ENCODE measurements around the gene CTNND1.

Gene CTNND1

DNA sequence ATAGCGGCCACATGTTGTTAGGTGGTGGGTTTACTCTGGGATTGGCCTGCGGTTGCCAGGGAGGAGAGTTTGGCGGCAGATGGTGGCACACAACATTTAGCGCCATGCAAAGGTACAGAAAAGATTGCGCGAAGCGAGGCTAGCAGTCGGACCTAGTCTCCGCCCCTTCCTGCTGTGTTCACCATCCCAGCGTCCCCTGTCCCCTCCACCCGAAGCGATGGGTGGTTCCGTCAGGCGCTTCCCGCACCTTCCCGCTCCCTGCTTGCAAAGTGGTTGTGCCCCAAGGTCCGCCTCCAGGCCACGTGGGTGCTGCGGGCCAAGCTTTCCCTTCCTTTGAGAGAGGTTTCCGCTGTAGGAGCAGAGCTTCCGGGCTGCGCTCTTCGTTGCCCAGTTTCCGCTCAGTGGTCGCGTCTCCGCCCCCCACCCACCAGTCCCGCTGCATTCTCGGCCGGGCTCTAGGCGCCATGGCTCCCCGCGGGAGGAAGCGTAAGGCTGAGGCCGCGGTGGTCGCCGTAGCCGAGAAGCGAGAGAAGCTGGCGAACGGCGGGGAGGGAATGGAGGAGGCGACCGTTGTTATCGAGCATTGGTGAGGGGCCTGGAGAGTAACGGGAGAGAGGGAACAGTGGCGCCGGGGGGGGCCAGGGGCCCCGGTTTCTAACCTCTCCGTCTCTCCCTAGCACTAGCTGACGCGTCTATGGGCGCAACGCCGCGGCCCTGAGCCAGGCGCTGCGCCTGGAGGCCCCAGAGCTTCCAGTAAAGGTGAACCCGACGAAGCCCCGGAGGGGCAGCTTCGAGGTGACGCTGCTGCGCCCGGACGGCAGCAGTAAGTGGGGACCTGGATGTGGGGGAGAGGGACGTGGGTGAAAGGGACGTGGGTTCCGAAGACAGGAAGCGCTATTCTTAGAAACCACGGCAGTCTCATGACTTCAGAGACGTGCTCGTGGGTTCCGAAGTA, 20.2 kb upstream of the CTNND1 start, which contains the start of gene SELENOH:
Gene SELENOH, plus strand, starts transcription at position 360 of the 955 bp plus-strand sequence. Its CDS starts 105 bp downstream, at position 465.
- DNase-seq (ENCODE audit: insufficient read length) (peak; percentile 77), FAIRE-seq (peak; percentile 99)
- TF ChIP-seq TAF1 (IDR thresholded peaks at IDR 0.05; ENCODE audit: borderline replicate concordance, low read depth, low read length) (peak; percentile 62; the same call in 1 of the 2 replicates), POLR2A (IDR thresholded peaks at IDR 0.05; ENCODE audit: low read depth, low read length) (peak; percentile 95), POLR2AphosphoS5 (IDR thresholded peaks at IDR 0.05; ENCODE audit: low read depth, low read length) (peak; percentile 95)

DNA sequence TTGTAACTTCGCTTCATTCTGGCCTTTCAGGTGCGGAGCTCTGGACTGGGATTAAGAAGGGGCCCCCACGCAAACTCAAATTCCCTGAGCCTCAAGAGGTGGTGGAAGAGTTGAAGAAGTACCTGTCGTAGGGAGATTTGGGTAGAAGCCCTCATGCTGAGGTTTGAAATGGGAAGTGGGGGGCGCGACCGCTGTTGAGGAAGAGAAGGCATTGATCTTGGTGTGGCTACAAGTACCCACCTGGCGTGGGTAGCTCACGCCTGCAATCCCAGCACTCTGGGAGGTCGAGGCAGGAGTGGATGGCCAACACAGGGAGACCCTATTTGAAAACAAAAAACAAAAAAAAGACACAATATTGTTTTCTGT, 19.5 kb upstream of the CTNND1 start:
- TF ChIP-seq TAF1 (IDR thresholded peaks at IDR 0.05; ENCODE audit: borderline replicate concordance, low read depth, low read length) (no peak), POLR2A (IDR thresholded peaks at IDR 0.05; ENCODE audit: low read depth, low read length) (no peak), POLR2AphosphoS5 (IDR thresholded peaks at IDR 0.05; ENCODE audit: low read depth, low read length) (no peak)
- FAIRE-seq (peak; percentile 9), DNase-seq (ENCODE audit: insufficient read length) (no peak)

DNA sequence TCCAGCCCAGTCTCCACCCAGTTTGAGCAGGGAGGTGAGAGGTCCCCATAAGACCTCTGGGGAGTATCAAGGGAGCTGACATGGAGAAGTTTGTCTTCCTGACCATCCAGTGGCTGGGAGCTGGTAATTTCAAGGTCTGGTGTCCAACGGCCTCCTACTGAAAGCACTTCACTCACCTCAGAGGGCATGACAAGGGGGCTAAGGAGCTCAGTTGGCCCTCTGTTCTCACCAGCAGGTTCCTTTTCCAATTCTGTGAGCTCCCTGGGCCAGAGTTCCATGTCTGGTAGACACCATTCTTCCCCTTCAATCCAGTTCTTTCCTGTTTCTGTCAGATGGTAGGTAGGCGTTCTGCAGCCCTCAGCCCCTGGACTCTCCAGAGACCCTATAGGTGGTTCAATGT, 17.2 kb upstream of the CTNND1 start:
- DNase-seq (ENCODE audit: insufficient read length) (no peak), FAIRE-seq (no peak)
- TF ChIP-seq POLR2A (IDR thresholded peaks at IDR 0.05; ENCODE audit: low read depth, low read length) = peak; percentile 53; the same call in 1 of the 2 replicates
- 0 out of 2 replicates have a peak, but pooled peaks have one; percentile 57 for TF ChIP-seq POLR2AphosphoS5 (IDR thresholded peaks at IDR 0.05; ENCODE audit: low read depth, low read length)
- no peak for TF ChIP-seq TAF1 (IDR thresholded peaks at IDR 0.05; ENCODE audit: borderline replicate concordance, low read depth, low read length)

DNA sequence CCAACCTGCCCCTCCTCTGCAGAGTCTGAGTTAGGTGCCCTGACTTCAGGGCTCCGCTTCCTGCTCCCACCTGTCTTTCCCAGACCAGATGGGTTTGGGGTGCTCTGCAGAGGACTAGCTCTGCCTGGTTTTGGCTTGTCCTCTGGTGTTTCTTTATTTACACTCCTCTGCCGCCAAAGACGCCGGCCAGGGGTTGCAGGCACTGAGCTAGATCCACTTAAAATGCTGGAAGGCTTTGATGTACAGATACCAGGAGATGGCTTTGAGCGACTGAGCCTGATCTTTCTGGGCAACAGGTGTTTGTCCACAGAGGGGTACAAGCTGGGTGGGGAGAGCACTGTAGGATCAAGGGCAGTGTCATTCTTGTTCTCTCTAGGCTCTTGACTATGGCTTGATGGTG, 16.4 kb upstream of the CTNND1 start:
- FAIRE-seq = no peak
- DNase-seq (ENCODE audit: insufficient read length) = no peak
- no peak for TF ChIP-seq TAF1 (IDR thresholded peaks at IDR 0.05; ENCODE audit: borderline replicate concordance, low read depth, low read length)
- no peak for TF ChIP-seq POLR2A (IDR thresholded peaks at IDR 0.05; ENCODE audit: low read depth, low read length)
- TF ChIP-seq POLR2AphosphoS5 (IDR thresholded peaks at IDR 0.05; ENCODE audit: low read depth, low read length) = peak; percentile 14

DNA sequence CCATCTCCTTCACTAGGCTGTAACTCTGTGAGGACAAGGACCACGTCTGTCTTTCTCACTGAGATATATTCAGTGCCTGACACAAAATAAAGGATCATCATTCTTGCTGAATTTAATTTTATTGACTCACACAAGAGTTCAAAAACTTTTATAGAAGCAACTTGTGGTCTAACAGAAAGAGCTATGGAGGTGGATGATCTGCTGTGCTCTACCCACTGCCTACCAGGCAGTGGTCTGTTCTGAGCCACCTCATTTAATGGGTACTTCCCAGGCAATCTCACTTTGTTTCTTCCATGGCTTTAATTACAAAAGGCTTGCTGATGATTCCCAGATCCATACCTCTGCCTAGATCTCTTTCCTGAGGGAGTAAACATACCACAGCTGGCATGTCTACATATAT, 14.7 kb upstream of the CTNND1 start:
- FAIRE-seq (no peak), DNase-seq (ENCODE audit: insufficient read length) (no peak)
- no peak for TF ChIP-seq TAF1 (IDR thresholded peaks at IDR 0.05; ENCODE audit: borderline replicate concordance, low read depth, low read length)
- no peak for TF ChIP-seq POLR2AphosphoS5 (IDR thresholded peaks at IDR 0.05; ENCODE audit: low read depth, low read length)
- no peak for TF ChIP-seq POLR2A (IDR thresholded peaks at IDR 0.05; ENCODE audit: low read depth, low read length)

DNA sequence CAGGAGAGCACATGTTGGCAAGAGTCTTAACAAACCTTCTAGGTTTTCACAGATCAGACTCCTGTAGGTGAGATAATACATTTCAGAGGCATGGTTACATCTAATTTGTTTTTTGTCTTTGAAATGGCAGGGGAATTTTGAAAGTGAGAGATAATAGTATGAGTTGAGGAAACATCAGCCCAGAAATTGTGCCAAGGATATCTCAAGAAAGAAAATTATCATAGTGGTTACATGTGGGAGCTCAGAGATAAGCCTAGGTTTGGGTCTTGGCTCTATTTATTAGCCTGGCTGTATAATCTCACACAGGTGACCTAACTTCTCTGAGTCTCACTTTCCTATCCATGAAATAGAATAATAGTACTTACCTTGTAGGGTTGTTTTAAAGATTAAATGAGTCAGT, 10.4 kb upstream of the CTNND1 start:
- FAIRE-seq (no peak), DNase-seq (ENCODE audit: insufficient read length) (no peak)
- no peak for TF ChIP-seq POLR2A (IDR thresholded peaks at IDR 0.05; ENCODE audit: low read depth, low read length)
- TF ChIP-seq POLR2AphosphoS5 (IDR thresholded peaks at IDR 0.05; ENCODE audit: low read depth, low read length) = no peak
- no peak for TF ChIP-seq TAF1 (IDR thresholded peaks at IDR 0.05; ENCODE audit: borderline replicate concordance, low read depth, low read length)

DNA sequence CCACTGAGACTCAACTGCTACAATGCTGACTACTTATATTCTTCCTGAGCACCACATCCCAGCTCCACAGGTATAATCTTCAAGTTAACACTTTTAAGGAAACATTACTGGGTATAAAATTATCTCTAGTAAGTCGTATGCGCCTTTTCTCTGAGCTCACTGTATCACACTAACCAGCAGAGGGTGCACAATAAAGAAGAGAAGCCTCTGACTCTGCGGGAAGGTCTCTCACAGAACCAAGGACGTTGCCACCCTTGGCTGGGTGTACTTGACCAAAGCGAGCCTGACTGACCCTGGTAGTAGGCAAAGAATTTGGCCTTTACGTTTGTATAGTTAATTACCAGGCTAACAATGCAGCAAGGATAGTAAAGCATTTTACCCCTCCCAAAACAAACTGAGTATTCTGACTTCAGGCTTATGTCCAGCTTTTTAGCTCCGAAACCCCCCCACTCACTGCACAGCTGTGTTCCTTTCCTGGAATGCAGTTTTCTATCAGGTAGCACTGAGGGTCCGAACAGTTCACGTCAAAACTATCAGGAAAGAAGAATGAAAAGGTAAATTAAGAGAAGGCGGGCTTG, 9.8 kb upstream of the CTNND1 start, which contains the start of gene BTBD18:
Gene BTBD18, minus strand, starts transcription at position 144 of the 578 bp plus-strand sequence. CDS start 631 bp downstream, outside the sequence.
- DNase-seq (ENCODE audit: insufficient read length) (no peak), FAIRE-seq (peak; percentile 80)
- TF ChIP-seq POLR2A (IDR thresholded peaks at IDR 0.05; ENCODE audit: low read depth, low read length) = no peak

DNA sequence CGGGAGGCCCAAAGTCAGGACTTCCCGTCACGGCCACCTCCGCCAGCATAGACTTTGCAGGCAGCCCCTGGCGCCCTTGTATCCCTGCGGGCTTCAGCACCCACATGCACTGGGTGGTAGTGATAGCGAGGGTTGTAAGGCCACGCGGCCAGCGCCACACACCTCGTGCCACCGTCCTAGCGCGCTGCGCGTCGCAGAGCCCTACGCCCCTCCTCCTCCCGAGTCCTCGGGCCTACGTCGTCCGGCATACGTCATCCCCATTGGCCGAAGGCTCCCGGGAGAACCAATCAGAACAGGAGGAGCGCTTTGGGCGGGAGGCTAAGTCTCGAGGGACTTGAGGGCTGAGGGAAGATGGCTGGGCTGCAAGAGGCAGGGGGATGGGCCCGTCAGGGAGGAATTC, 8.6 kb upstream of the CTNND1 start:
- FAIRE-seq (no peak), DNase-seq (ENCODE audit: insufficient read length) (no peak)
- TF ChIP-seq POLR2AphosphoS5 (IDR thresholded peaks at IDR 0.05; ENCODE audit: low read depth, low read length) (no peak), TAF1 (IDR thresholded peaks at IDR 0.05; ENCODE audit: borderline replicate concordance, low read depth, low read length) (no peak), POLR2A (IDR thresholded peaks at IDR 0.05; ENCODE audit: low read depth, low read length) (no peak)

DNA sequence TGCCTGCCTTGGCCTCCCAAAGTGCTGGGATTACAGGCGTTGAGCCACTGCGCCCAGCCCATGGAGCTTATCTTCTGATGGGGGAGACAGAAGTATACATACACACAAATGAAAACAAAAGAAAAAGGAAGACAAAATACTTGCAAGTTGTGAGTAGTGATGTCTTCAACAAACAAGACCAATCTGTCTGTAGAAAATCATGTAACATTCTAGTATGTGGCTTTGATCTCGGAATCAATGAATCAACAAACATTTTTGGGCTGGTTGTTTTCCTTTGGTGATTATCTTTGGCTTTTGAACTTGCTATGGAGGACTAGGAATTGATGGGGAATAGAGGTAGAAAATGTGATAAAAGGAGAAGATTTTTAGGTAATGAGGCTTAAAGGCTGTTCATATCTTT, 3.4 kb upstream of the CTNND1 start:
- DNase-seq (ENCODE audit: insufficient read length) = no peak
- FAIRE-seq = no peak
- TF ChIP-seq POLR2AphosphoS5 (IDR thresholded peaks at IDR 0.05; ENCODE audit: low read depth, low read length) (no peak), POLR2A (IDR thresholded peaks at IDR 0.05; ENCODE audit: low read depth, low read length) (no peak), TAF1 (IDR thresholded peaks at IDR 0.05; ENCODE audit: borderline replicate concordance, low read depth, low read length) (no peak)

DNA sequence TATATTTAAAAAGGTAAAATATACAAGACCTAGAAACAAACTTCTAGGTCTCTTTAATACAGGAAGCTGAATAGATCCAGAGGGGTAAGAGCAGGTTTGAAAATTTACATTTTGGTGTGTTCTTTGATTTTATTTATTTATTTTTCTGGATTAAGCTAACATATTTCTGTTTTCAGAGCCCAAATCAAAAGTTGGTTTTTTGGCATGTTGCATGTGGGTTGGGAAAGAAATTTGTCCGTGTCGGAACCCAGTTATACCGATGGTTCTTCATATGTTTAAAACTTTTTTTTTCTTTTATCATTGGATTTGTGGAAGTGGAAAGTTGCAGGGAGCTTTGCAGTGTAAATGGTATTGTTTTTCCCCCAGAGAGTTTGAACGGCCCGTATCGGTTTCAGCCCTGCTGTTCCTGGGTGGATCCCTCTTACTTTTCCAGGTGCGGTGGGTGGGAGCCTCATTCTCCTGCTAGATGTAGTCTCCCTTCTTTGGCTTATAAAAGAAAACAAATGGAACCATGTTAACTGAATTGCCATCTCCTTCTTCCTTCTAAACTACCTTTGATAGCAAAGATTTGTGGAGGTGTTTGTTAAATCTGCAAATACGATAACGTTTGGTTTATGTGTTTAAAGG, 746 bp downstream of the CTNND1 start:
- FAIRE-seq = no peak
- no peak for TF ChIP-seq POLR2A (IDR thresholded peaks at IDR 0.05; ENCODE audit: low read depth, low read length)
- TF ChIP-seq TAF1 (IDR thresholded peaks at IDR 0.05; ENCODE audit: borderline replicate concordance, low read depth, low read length) = no peak
- no peak for TF ChIP-seq POLR2AphosphoS5 (IDR thresholded peaks at IDR 0.05; ENCODE audit: low read depth, low read length)
- DNase-seq (ENCODE audit: insufficient read length) = no peak

DNA sequence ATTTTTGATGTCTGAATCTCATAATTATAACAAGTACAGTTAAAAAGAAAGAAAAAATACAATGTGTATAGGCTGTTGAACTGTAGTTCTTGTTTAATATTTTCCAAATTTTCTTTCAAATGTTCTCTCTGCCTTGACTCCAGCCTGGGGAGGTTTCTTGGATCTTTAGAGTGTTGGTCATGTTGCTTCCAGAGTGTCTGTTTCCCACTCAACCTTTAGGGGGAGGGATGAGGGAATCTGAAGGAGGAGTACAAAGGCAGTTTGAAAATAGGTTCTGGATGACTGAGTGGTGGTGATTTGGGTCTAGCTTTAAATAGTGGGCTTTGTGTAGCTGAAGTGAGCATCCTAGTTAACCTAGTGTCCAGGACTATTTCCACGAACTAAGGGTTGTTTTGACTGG, 2.0 kb downstream of the CTNND1 start:
- FAIRE-seq = no peak
- TF ChIP-seq POLR2A (IDR thresholded peaks at IDR 0.05; ENCODE audit: low read depth, low read length) (no peak), TAF1 (IDR thresholded peaks at IDR 0.05; ENCODE audit: borderline replicate concordance, low read depth, low read length) (no peak), POLR2AphosphoS5 (IDR thresholded peaks at IDR 0.05; ENCODE audit: low read depth, low read length) (no peak)
- no peak for DNase-seq (ENCODE audit: insufficient read length)
